Keratinocyte (primary cell): ENCODE results near the gene BHLHE40. TPM values are rescaled to one million over a fixed set of nuclear protein-coding genes. Genes with fewer than 3 reads are reported as not detected.
A peak's percentile ranks its signal among the peaks of the same experiment; 100 is the strongest.

Experiments
- DNase-seq: peaks from one replicate; pipeline ENCODE4 v3.0.0-alpha.2; 2011; ENCODE audit warnings: low read depth, missing footprints, low spot score
- FAIRE-seq: peaks from 2 replicates; lab custom pipeline; 2011; peaks lifted over from hg19 to GRCh38; lab: Jason Lieb, UNC
- H2AFZ ChIP-seq: 2 replicates; pipeline ENCODE4 v1.6.0; 2012; ENCODE audit warnings: low read length, control low read depth, inconsistent platforms; ENCODE audit not compliant: control insufficient read depth
- H3K27ac ChIP-seq: 2 replicates; pipeline ENCODE4 v1.5.1; 2011; ENCODE audit warnings: low read length; ENCODE audit not compliant: control insufficient read depth, insufficient read depth
- H3K27me3 ChIP-seq: 3 replicates; pipeline ENCODE4 v1.6.0; 2011; ENCODE audit warnings: low read length; ENCODE audit not compliant: control insufficient read depth, insufficient read depth; ENCODE audit errors: extremely low read depth
- H3K36me3 ChIP-seq, 2 experiments: 2 replicates in 1 of 2; 3 replicates in 1 of 2; pipeline ENCODE4 v1.5.1; 2011; ENCODE audit warnings: low read length in 2 of 2, mild to moderate bottlenecking in 1 of 2; ENCODE audit not compliant: control insufficient read depth in 2 of 2, insufficient read depth in 2 of 2; ENCODE audit errors: extremely low read depth in 1 of 2
- H3K4me1 ChIP-seq: 3 replicates; pipeline ENCODE4 v1.5.1; 2011; ENCODE audit warnings: low read length; ENCODE audit not compliant: control insufficient read depth, insufficient read depth; ENCODE audit errors: extremely low read depth
- H3K4me2 ChIP-seq: 3 replicates; pipeline ENCODE4 v1.6.0; 2011; ENCODE audit warnings: low read depth, low read length; ENCODE audit not compliant: control insufficient read depth, insufficient read depth; ENCODE audit errors: extremely low read depth
- H3K4me3 ChIP-seq, 3 experiments: fragments of 200-600 bp in 1 of 3; sonication (generic) in 1 of 3; 2 replicates in 2 of 3; 3 replicates in 1 of 3; pipeline ENCODE4 v1.5.1; 2011 to 2016; ENCODE audit warnings: low read length in 3 of 3, mild to moderate bottlenecking in 3 of 3, control low read depth in 2 of 3, inconsistent platforms in 1 of 3, low read depth in 1 of 3, mixed read lengths in 1 of 3, mixed run types in 1 of 3, moderate library complexity in 1 of 3; ENCODE audit not compliant: control insufficient read depth in 2 of 3, insufficient read depth in 2 of 3; ENCODE audit errors: extremely low read depth in 1 of 3
- H3K79me2 ChIP-seq: 2 replicates; pipeline ENCODE4 v1.6.0; 2012; ENCODE audit warnings: low read length; ENCODE audit not compliant: control insufficient read depth, insufficient read depth
- H3K9ac ChIP-seq: 3 replicates; pipeline ENCODE4 v1.6.0; 2011; ENCODE audit warnings: low read length; ENCODE audit not compliant: control insufficient read depth, insufficient read depth; ENCODE audit errors: extremely low read depth
- H3K9me1 ChIP-seq: 3 replicates; pipeline ENCODE4 v1.6.0; 2011; ENCODE audit warnings: low read length; ENCODE audit not compliant: control insufficient read depth, insufficient read depth; ENCODE audit errors: extremely low read depth
- H3K9me3 ChIP-seq: 2 replicates; pipeline ENCODE4 v1.5.1; 2012; ENCODE audit warnings: low read depth, low read length; ENCODE audit not compliant: control insufficient read depth
- H4K20me1 ChIP-seq: 3 replicates; pipeline ENCODE4 v1.6.0; 2011; ENCODE audit warnings: low read length; ENCODE audit not compliant: control insufficient read depth, insufficient read depth; ENCODE audit errors: extremely low read depth
- CTCF ChIP-seq, 3 experiments: IDR thresholded peaks in 1 of 3; conservative IDR thresholded peaks in 1 of 3; optimal IDR thresholded peaks in 1 of 3; 2 replicates in 2 of 3; 3 replicates in 1 of 3; pipeline versions ENCODE3 to v1.5.1; 2011; ENCODE audit warnings: low read length in 3 of 3, mild to moderate bottlenecking in 3 of 3, moderate library complexity in 2 of 3, control low read depth in 1 of 3, inconsistent platforms in 1 of 3; ENCODE audit not compliant: insufficient read depth in 2 of 3; ENCODE audit errors: extremely low read depth in 1 of 3
- EZH2 ChIP-seq: IDR thresholded peaks from one replicate; pipeline ENCODE4 v1.6.1; 2012; ENCODE audit warnings: inconsistent platforms, mild to moderate bottlenecking, low read length, moderate library complexity
- dilution Hi-C: fragments of 300-500 bp; cut with MboI; formaldehyde crosslinking; loops from one replicate; pipeline ENCODE4 v1.7.0; 2020; ENCODE audit warnings: low sequenced_read_pairs; ENCODE audit not compliant: extremely low pct_ligation_motif_present
- polyA plus RNA-seq, 5 experiments: library from polyadenylated mRNA; depleted of rRNA in 3 of 5; stranded (reverse) in 3 of 5; stranded (forward) in 1 of 5; unstranded in 1 of 5; fragments of >200 nt; gene quantifications; 1 replicate in 1 of 5; 2 replicates in 3 of 5; 3 replicates in 1 of 5; pipeline versions ENCODE4 v1.2.1 to v1.2.3, GENCODE V29; 2011 to 2012; ENCODE audit warnings: missing spikeins in 2 of 5, low read depth in 1 of 5, low replicate concordance in 1 of 5

Gene BHLHE40
- polyA plus RNA-seq, 1 donor (not counting 4 experiments of a cell fraction or from before 2014, with no cell fraction given) = 95.7 TPM

DNA sequence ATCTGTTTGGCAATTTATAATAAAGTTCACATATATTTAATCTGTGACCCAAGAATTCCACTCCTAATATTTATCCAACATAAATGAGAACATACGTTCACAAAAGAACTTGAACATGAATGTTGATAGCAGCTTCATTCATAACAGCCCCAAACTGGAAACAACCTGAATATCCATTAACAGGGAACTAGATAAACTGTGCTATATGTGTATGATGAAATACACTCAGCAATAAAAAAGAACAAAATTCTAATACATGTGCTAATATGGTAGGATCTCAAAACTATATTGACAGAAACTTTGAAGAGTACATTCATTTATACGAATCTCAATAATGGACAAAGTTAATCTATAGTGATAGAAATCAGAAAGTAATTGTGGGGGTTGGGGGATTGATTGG is 5.1 kb upstream of the BHLHE40 start:
- no peak overlapping the region for H2AFZ ChIP-seq

DNA sequence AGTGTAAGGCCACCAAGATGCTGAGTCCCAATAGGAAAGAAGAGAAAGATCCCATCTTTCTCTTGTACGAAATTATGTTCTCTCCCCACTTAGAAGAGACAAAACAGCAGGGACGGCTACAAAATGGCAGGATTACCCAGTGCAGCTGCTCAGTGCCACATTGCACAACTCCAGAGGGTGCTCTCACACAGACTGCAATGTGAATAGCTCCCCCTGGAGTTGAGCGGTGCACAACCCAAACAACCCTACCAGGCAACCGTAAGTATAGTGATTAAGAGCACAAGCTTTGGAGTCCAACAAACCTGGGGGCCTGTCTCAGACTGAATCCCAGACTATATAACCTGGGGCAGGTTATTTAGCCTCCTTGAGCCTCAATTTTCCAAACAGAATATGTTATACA is 3.1 kb upstream of the BHLHE40 start:
- H3K27me3 ChIP-seq = no peaks in the 10 kb centered on the region
- no peak overlapping the region for H3K9ac ChIP-seq
- H3K4me3 ChIP-seq = no peak overlapping the region
- no peaks in the 10 kb centered on the region for H3K9me3 ChIP-seq
- no peak overlapping the region for H3K27ac ChIP-seq
- peaks cover 18% of the 10 kb centered on the region for H3K79me2 ChIP-seq
- FAIRE-seq (peak; percentile 43), DNase-seq (no peak)
- no peaks in the 10 kb centered on the region for H3K9me1 ChIP-seq
- H3K36me3 ChIP-seq = peaks cover 0 to 3% of the 10 kb centered on the region in 2 experiments
- H4K20me1 ChIP-seq = no peaks in the 10 kb centered on the region
- dilution Hi-C loops = no loop called here
- TF ChIP-seq EZH2 = no peak
- TF ChIP-seq CTCF (optimal IDR thresholded peaks at IDR 0.05 in 1 of 3, IDR thresholded peaks at IDR 0.05 in 1 of 3, conservative IDR thresholded peaks at IDR 0.05 in 1 of 3; ENCODE audit: extremely low read depth in 1 of 3, insufficient read depth in 2 of 3, low read length in 3 of 3) = peak; percentile 65 to 84 (median 65)
- H3K4me2 ChIP-seq = no peak overlapping the region
- H2AFZ ChIP-seq = no peak overlapping the region
- H3K4me1 ChIP-seq = peaks cover 12% of the 10 kb centered on the region

More for the DNA sequence above, 5.1 kb upstream of the BHLHE40 start:
- no peak overlapping the region for H3K4me2 ChIP-seq
- no peaks in the 10 kb centered on the region for H3K9me3 ChIP-seq
- no peak overlapping the region for H3K4me3 ChIP-seq
- no peaks in the 10 kb centered on the region for H3K79me2 ChIP-seq
- no peaks in the 10 kb centered on the region for H4K20me1 ChIP-seq
- no peak overlapping the region for H3K9ac ChIP-seq
- no peaks in the 10 kb centered on the region for H3K9me1 ChIP-seq
- TF ChIP-seq CTCF (optimal IDR thresholded peaks at IDR 0.05 in 1 of 3, IDR thresholded peaks at IDR 0.05 in 1 of 3, conservative IDR thresholded peaks at IDR 0.05 in 1 of 3; ENCODE audit: extremely low read depth in 1 of 3, insufficient read depth in 2 of 3, low read length in 3 of 3) (no peak), EZH2 (no peak)
- dilution Hi-C loops = no loop called here
- FAIRE-seq (no peak), DNase-seq (no peak)
- H3K27ac ChIP-seq = no peak overlapping the region
- H3K4me1 ChIP-seq = peaks cover 12% of the 10 kb centered on the region
- no peaks in the 10 kb centered on the region for H3K27me3 ChIP-seq
- H3K36me3 ChIP-seq = no peaks in the 10 kb centered on the region
